Spinal cord (tissue), 10 donors: Measurements from ENCODE around the gene WDR5B. TPM values are rescaled to one million over a fixed set of nuclear protein-coding genes. Genes with fewer than 3 reads are reported as not detected.

Experiments used
- DNase-seq, 6 donors: peaks; one replicate each; pipeline versions ENCODE4 v3.0.0 to v3.0.0-alpha.2; 2013 to 2015; ENCODE audit warnings: low spot score in 6 of 6, low read depth in 4 of 6
- H3K27ac ChIP-seq: one replicate; pipeline ENCODE4 v1.5.1; 2013; ENCODE audit warnings: low read depth, low read length, control low read depth
- H3K27me3 ChIP-seq: one replicate; pipeline ENCODE4 v1.6.1; 2013; ENCODE audit warnings: low read length; ENCODE audit not compliant: control insufficient read depth, insufficient read depth
- H3K36me3 ChIP-seq: one replicate; pipeline ENCODE4 v1.6.1; 2013; ENCODE audit warnings: low read length; ENCODE audit not compliant: control insufficient read depth, insufficient read depth
- H3K4me1 ChIP-seq: one replicate; pipeline ENCODE4 v1.6.1; 2013; ENCODE audit warnings: low read length; ENCODE audit not compliant: control insufficient read depth, insufficient read depth
- H3K4me3 ChIP-seq: one replicate; pipeline ENCODE4 v1.5.1; 2013; ENCODE audit warnings: low read depth, low read length, control low read depth
- H3K9me3 ChIP-seq: one replicate; pipeline ENCODE4 v1.6.1; 2013; ENCODE audit warnings: low read length; ENCODE audit not compliant: control insufficient read depth, insufficient read depth
- WGBS: methylation state at CpG from one replicate; pipeline ENCODE4 v1.1.5; 2013; ENCODE audit warnings: missing lambda C conversion rate; ENCODE audit not compliant: insufficient coverage; 5-methylcytosine and 5-hydroxymethylcytosine counted together
- polyA plus RNA-seq, 2 donors: library from polyadenylated mRNA; unstranded; fragments of 120-200 nt; gene quantifications; one replicate each; pipeline ENCODE4 v1.2.1, GENCODE V29; 2013; ENCODE audit not compliant: insufficient read length in 2 of 2
- total RNA-seq, 2 donors: library from RNA; depleted of rRNA in 1 of 2; stranded (reverse); fragments of 120-200 nt in 1 of 2; fragments of >200 nt in 1 of 2; gene quantifications; one replicate each; pipeline versions ENCODE4 v1.2.3 to v1.2.4, GENCODE V29; 2013 to 2014
- donor health status: healthy.

Gene WDR5B
- total and polyA plus RNA-seq, 4 donors: 5.6 to 11.1 (median 6.9) TPM

DNA sequence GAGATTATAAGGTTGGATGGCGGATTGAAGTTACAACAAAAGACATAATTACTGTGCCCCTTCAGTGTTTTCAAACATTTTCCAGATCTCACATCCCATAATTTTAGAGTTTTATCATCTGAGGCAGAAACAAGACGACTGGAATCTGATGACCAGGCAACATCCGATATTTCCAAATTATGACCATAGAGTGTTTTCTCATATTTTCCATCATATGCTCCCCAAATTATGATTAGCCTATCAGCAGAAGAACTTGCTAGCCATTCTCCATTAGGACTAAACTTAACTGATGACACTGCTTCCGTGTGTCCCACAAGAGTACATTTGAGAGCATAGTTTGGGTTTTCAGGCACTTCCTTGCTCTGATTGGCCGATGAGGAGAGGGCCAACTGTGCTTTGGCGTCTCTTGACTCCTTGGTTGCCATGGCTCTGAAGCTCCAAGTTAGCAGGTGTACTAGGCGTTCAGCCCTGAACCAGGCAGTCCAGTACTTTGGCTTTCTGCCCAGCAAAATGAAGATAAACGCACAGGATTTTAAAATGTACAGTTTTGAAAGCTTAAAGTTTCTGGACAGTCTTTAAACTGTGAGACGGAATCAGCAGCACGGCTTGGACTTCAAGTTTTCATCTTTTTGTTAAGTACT is 638 bp downstream of the WDR5B start:
- peak overlapping the region; percentile 89 for H3K27ac ChIP-seq
- 19% methylated on average over 9 of the region's 10 CpGs for WGBS
- peaks cover 3% of the 10 kb centered on the region for H3K36me3 ChIP-seq
- no peaks in the 10 kb centered on the region for H3K9me3 ChIP-seq
- no peaks in the 10 kb centered on the region for H3K27me3 ChIP-seq
- H3K4me3 ChIP-seq: peak overlapping the region; percentile 90
- DNase-seq: peak; percentile 1 to 77 (median 18)
- H3K4me1 ChIP-seq: peaks cover 8% of the 10 kb centered on the region

- no peak overlapping the region for H3K27ac ChIP-seq
- DNase-seq: no peak
- WGBS: no CpG with 5 or more reads among the region's 3 CpGs
- H3K4me3 ChIP-seq: no peak overlapping the region
- H3K4me1 ChIP-seq: peaks cover 8% of the 10 kb centered on the region
- peaks cover 3% of the 10 kb centered on the region for H3K36me3 ChIP-seq
- no peaks in the 10 kb centered on the region for H3K9me3 ChIP-seq
- no peaks in the 10 kb centered on the region for H3K27me3 ChIP-seq
Measured at GRCh38 chr3:122414391-122414790, 1.5 kb downstream of the WDR5B start.

- Histone ChIP-seq H3K36me3 (peaks cover 5% of the 10 kb centered on the region), H3K27me3 (no peaks in the 10 kb centered on the region), H3K27ac (no peak overlapping the region), H3K4me1 (peaks cover 3% of the 10 kb centered on the region), H3K4me3 (no peak overlapping the region), H3K9me3 (no peaks in the 10 kb centered on the region)
- DNase-seq: no peak
- 100% methylated on average over 1 of the region's 6 CpGs for WGBS
Measured at GRCh38 chr3:122410639-122411038, 5.2 kb downstream of the WDR5B start.

- Histone ChIP-seq H3K4me3 (no peak overlapping the region), H3K27ac (no peak overlapping the region), H3K9me3 (no peaks in the 10 kb centered on the region), H3K27me3 (no peaks in the 10 kb centered on the region), H3K36me3 (peaks cover 5% of the 10 kb centered on the region), H3K4me1 (no peaks in the 10 kb centered on the region)
- WGBS: 100% methylated on average over 1 of the region's 4 CpGs
- DNase-seq: no peak
Measured at GRCh38 chr3:122410111-122410510, 5.8 kb downstream of the WDR5B start.

DNA sequence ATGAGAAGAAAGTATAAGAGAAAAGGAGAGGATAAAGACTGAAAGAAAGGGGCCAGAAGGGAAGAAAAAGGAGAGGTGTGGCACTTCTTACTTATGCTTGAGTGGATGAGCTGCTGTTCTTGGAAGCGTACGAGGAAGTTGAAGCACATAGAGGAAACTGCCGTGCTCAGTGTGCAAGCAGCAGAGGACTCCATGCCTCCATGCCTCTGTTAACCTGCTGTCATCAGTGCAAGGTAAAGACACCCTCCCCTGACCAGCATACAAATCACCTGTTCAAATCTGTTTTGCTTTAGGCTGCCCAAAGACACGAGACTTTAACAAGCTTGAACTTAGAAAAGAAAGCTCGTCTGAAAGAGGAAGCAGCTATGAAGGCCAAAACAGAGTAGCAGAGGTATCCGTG is 6.4 kb downstream of the WDR5B start:
- 72% methylated on average over 3 of the region's 6 CpGs for WGBS
- Histone ChIP-seq H3K36me3 (peaks cover 5% of the 10 kb centered on the region), H3K4me1 (no peaks in the 10 kb centered on the region), H3K4me3 (no peak overlapping the region), H3K9me3 (no peaks in the 10 kb centered on the region), H3K27me3 (no peaks in the 10 kb centered on the region), H3K27ac (no peak overlapping the region)
- DNase-seq: no peak

DNA sequence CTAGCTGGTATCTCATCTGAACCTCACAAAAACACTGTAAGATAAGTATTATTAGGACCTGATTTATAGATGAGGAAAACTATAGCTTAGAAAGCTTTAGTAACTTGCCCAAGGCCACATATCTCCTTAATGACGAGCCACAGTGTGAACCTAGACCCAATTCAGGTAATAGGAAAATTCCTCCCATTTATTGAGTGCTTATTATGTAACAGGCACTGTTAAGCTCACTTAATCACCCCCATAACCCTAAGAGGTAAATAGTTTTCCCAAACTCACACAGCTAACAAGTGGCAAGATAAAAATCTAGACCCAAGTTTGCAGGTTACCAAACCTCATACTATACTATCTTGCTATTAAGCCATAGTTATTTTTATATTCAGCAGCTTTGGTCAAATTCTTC is 7.9 kb downstream of the WDR5B start:
- peaks cover 5% of the 10 kb centered on the region for H3K36me3 ChIP-seq
- no CpG with 5 or more reads among the region's 1 CpG for WGBS

GRCh38 chr3:122406198-122406597 is 9.7 kb downstream of the WDR5B start:
- Histone ChIP-seq H3K27ac (no peak overlapping the region), H3K9me3 (no peaks in the 10 kb centered on the region), H3K4me3 (no peak overlapping the region), H3K4me1 (no peaks in the 10 kb centered on the region), H3K36me3 (peaks cover 3% of the 10 kb centered on the region), H3K27me3 (no peaks in the 10 kb centered on the region)
- WGBS: 100% methylated on average over 2 of the region's 4 CpGs
- no peak for DNase-seq

More for the DNA sequence above, 7.9 kb downstream of the WDR5B start:
- no peaks in the 10 kb centered on the region for H3K9me3 ChIP-seq
- DNase-seq: no peak
- H3K27ac ChIP-seq: no peak overlapping the region
- H3K4me3 ChIP-seq: no peak overlapping the region
- no peaks in the 10 kb centered on the region for H3K4me1 ChIP-seq
- no peaks in the 10 kb centered on the region for H3K27me3 ChIP-seq

DNA sequence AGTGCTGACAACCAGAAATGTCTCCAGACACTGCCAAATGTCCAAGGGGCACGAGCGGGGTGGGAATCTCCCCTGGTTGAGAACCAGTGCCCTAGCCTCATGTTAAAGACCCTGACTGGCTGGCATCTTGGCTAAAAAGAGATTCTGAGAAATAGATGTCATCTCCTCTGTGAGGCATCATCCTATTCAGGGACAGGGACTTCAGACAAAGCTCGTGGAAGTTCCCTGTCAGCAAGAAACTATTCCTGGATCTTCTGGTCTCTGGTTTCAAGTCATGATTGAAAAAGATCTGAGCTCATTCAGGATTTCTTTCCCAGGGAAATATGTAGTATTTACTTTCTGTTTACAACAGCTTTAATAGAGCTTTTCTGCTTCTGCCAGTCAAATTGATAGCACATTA is 10.8 kb downstream of the WDR5B start:
- 93% methylated on average over 2 of the region's 3 CpGs for WGBS
- H3K36me3 ChIP-seq: peaks cover 3% of the 10 kb centered on the region
- DNase-seq: no peak
- no peaks in the 10 kb centered on the region for H3K4me1 ChIP-seq
- H3K27me3 ChIP-seq: no peaks in the 10 kb centered on the region
- no peaks in the 10 kb centered on the region for H3K9me3 ChIP-seq
- no peak overlapping the region for H3K4me3 ChIP-seq
- H3K27ac ChIP-seq: no peak overlapping the region

DNA sequence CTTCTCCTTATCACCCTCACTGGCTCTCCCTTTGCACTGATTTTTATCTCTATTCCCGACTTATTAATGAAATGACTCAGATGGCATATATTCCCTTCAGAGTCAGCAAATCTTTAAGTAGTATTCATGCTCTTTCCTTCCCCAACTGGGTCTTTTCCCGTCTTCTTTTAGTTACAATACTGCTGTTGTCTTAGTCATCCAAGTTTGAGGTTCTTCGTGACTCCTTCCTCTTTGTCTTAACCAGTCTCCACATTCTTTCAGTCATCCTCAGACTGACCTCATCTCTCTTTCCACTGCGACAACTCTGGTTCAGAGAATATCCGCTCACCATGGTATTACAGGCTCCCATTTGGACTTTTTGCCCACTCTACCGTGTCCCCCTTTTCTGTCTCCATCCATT is 12.4 kb downstream of the WDR5B start:
- H3K27ac ChIP-seq: no peak overlapping the region
- 91% methylated on average over 6 of the region's 6 CpGs for WGBS
- no peak for DNase-seq

DNA sequence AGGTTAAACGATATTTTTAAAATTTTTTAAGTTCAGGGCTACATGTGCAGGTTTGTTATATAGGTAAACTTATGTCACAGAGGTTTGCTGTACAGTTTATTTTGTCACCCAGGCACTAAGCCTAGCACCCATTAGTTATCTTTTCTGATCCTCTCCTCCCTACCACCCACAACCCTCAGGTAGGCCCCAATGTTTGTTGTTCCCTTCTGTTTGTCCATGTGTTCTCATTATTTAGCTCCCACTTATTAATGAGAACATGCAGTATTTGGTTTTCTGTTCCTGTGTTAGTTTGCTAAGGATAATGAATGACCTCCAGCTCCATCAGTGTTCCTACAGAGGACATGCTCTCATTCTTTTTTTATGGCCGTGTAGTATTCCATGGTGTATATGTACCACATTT is 16.9 kb downstream of the WDR5B start:
- H3K27ac ChIP-seq: no peak overlapping the region
- no peaks in the 10 kb centered on the region for H3K36me3 ChIP-seq
- DNase-seq: no peak
- no peaks in the 10 kb centered on the region for H3K27me3 ChIP-seq
- no peak overlapping the region for H3K4me3 ChIP-seq
- WGBS: no CpG with 5 or more reads among the region's 2 CpGs
- H3K4me1 ChIP-seq: no peaks in the 10 kb centered on the region
- no peaks in the 10 kb centered on the region for H3K9me3 ChIP-seq

More for the DNA sequence above, 12.4 kb downstream of the WDR5B start:
- Histone ChIP-seq H3K36me3 (peaks cover 3% of the 10 kb centered on the region), H3K27me3 (no peaks in the 10 kb centered on the region), H3K4me1 (no peaks in the 10 kb centered on the region), H3K9me3 (no peaks in the 10 kb centered on the region), H3K4me3 (no peak overlapping the region)
